PC-3 (cell line): ENCODE data around the gene CAPSL. TPM values are rescaled to one million over a fixed set of nuclear protein-coding genes. Genes with fewer than 3 reads are reported as not detected.
"Not testable (repeated sequence)": the region's sequence is repeated elsewhere in the genome, so short reads cannot be mapped to it uniquely, and the experiment has no call there.

Source experiments
- ATAC-seq: fragments of 200-7000 bp; cut with Tn5 transposase; 2 replicates; pipeline ENCODE4 v1.9.1; 2020; ENCODE audit warnings: mild to moderate bottlenecking, moderate library complexity
- BruUV-seq: library from RNA; stranded (reverse); fragments of 400-500 nt; replicated peaks from 2 replicates; lab custom pipeline; 2021; lab: Mats Ljungman, UMichigan
- CTCF ChIA-PET: fragments of 300-600 bp; sonication (Branson Sonifier 250); formaldehyde crosslinking; loops from one replicate; lab custom pipeline; 2022; ENCODE audit warnings: antibody characterized with exemption; lab: Charles Lee
- POLR2A ChIA-PET: fragments of 300-600 bp; sonication (Branson Sonifier 250); formaldehyde crosslinking; loops from one replicate; lab custom pipeline; 2022; ENCODE audit warnings: antibody characterized with exemption; ENCODE audit not compliant: unreplicated experiment; lab: Charles Lee
- DNase-seq: peaks from one replicate; pipeline ENCODE4 v3.0.0-alpha.2; 2015
- H2AFZ ChIP-seq: fragments of 300-600 bp; sonication (generic); 2 replicates; pipeline ENCODE4 v1.6.0; 2016; ENCODE audit warnings: antibody characterized with exemption, low read length
- H3F3A ChIP-seq: fragments of 300-600 bp; sonication (generic); one replicate; pipeline ENCODE4 v1.6.0; 2017; ENCODE audit warnings: antibody characterized with exemption, low read length, control low read depth, mild to moderate bottlenecking; ENCODE audit not compliant: unreplicated experiment
- H3K27ac ChIP-seq: fragments of 300-600 bp; sonication (generic); 2 replicates; pipeline ENCODE4 v1.5.1; 2016; ENCODE audit warnings: mild to moderate bottlenecking, low read length
- H3K27me3 ChIP-seq: fragments of 300-600 bp; sonication (generic); 2 replicates; pipeline ENCODE4 v1.6.1; 2016; ENCODE audit warnings: low read length, mixed read lengths
- H3K36me3 ChIP-seq: fragments of 300-600 bp; sonication (generic); 2 replicates; pipeline ENCODE4 v1.6.1; 2016; ENCODE audit warnings: low read depth, mixed run types, low read length, mixed read lengths
- H3K4me1 ChIP-seq: fragments of 300-600 bp; sonication (generic); 2 replicates; pipeline ENCODE4 v1.5.1; 2016; ENCODE audit warnings: low read length; ENCODE audit not compliant: insufficient read depth
- H3K4me2 ChIP-seq: fragments of 300-600 bp; sonication (generic); 2 replicates; pipeline ENCODE4 v1.6.0; 2016; ENCODE audit warnings: low read length
- H3K4me3 ChIP-seq: fragments of 300-600 bp; sonication (generic); 2 replicates; pipeline ENCODE4 v1.5.1; 2016; ENCODE audit warnings: mild to moderate bottlenecking, low read length, mixed read lengths
- H3K79me2 ChIP-seq: fragments of 300-600 bp; sonication (generic); 2 replicates; pipeline ENCODE4 v1.6.1; 2017; ENCODE audit warnings: low read length, mixed read lengths
- H3K9ac ChIP-seq: fragments of 300-600 bp; sonication (generic); 2 replicates; pipeline ENCODE4 v1.6.0; 2016; ENCODE audit warnings: mild to moderate bottlenecking, low read length
- H3K9me2 ChIP-seq: fragments of 300-600 bp; sonication (generic); replicated peaks from 2 replicates; pipeline ENCODE4 v1.6.1; 2016; ENCODE audit warnings: mixed run types, low read length, mixed read lengths
- H3K9me3 ChIP-seq: fragments of 300-600 bp; sonication (generic); 2 replicates; pipeline ENCODE4 v1.6.1; 2016; ENCODE audit warnings: low read length, mixed read lengths
- H4K20me1 ChIP-seq: fragments of 300-600 bp; sonication (generic); 2 replicates; pipeline ENCODE4 v1.6.1; 2016; ENCODE audit warnings: low read length, mixed read lengths
- EZH2 ChIP-seq: fragments of 300-600 bp; sonication (generic); IDR thresholded peaks from one replicate; pipeline ENCODE4 v1.6.1; 2017; ENCODE audit warnings: antibody characterized with exemption, mild to moderate bottlenecking, low read length; ENCODE audit not compliant: unreplicated experiment
- EZH2phosphoT487 ChIP-seq: fragments of 300-600 bp; sonication (generic); IDR thresholded peaks from 2 replicates; pipeline ENCODE4 v1.6.1; 2018; ENCODE audit warnings: mild to moderate bottlenecking, antibody characterized with exemption, low read length, borderline replicate concordance
- intact Hi-C: fragments of 100-400 bp; cut with micrococcal nuclease; formaldehyde crosslinking; loops from 2 replicates; pipeline ENCODE4 v1.9.0; 2023
- total RNA-seq: library from RNA; depleted of rRNA; stranded (reverse); fragments of >200 nt; gene quantifications from 2 replicates; pipeline ENCODE4 v1.2.3, GENCODE V29; 2014
- TF ChIP-seq, protein P1 (sequence below): fragments of 300-600 bp; sonication (generic); conservative IDR thresholded peaks from 2 replicates; pipeline ENCODE4 v1.5.1; 2017; ENCODE audit warnings: antibody characterized with exemption, low read depth, mild to moderate bottlenecking, low read length

Gene CAPSL
- total RNA-seq, 1 experiment from 2014 or later: 0.11 TPM

DNA sequence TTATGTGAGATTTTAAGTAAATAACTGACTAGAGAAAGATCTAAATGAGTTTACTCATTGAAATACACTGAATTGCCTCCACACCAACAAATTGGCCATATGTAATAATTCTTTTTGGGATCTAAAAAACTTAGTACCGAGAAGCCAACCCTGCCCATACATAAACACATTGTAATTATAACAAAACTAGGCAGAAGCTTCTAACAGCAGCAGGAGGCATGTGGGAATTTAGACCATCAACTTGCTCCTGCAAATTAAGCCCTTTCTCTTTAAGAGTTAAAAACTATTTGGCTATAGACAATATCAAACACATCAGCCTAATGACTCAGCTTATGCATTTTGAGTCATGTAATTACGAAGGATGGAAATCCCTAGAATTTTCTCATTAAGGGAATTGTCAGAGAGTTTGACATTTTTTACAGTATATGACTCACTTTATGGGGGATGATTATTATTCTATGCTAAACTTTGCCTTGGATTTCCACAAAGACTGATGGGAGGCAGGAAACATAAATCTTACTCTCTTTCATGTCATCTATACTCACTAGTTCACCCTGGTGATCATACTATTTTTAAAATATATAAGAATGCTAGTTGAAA is 80.7 kb downstream of the CAPSL start:
- H3K27me3 ChIP-seq: no peaks in the 10 kb centered on the region
- CTCF ChIA-PET: interaction anchor here (1.3 kb wide), 1 partner anchor 67 kb away, joined by 3 read pairs; no protein-coding TSS in a partner anchor
- H3F3A ChIP-seq: peaks cover 7% of the 10 kb centered on the region
- peak overlapping the region; percentile 68 for H3K9ac ChIP-seq
- H3K4me1 ChIP-seq: peaks cover 58% of the 10 kb centered on the region
- DNase-seq (peak; percentile 95), ATAC-seq (peak; percentile 70)
- H3K79me2 ChIP-seq: peaks cover 22% of the 10 kb centered on the region
- H3K27ac ChIP-seq: peak overlapping the region; percentile 91
- H3K36me3 ChIP-seq: 0 out of 2 replicates have a peak, but pooled peaks cover 11% of the 10 kb centered on the region
- no peaks in the 10 kb centered on the region for H4K20me1 ChIP-seq
- BruUV-seq: no TSS peak
- TF ChIP-seq, protein P1, sequence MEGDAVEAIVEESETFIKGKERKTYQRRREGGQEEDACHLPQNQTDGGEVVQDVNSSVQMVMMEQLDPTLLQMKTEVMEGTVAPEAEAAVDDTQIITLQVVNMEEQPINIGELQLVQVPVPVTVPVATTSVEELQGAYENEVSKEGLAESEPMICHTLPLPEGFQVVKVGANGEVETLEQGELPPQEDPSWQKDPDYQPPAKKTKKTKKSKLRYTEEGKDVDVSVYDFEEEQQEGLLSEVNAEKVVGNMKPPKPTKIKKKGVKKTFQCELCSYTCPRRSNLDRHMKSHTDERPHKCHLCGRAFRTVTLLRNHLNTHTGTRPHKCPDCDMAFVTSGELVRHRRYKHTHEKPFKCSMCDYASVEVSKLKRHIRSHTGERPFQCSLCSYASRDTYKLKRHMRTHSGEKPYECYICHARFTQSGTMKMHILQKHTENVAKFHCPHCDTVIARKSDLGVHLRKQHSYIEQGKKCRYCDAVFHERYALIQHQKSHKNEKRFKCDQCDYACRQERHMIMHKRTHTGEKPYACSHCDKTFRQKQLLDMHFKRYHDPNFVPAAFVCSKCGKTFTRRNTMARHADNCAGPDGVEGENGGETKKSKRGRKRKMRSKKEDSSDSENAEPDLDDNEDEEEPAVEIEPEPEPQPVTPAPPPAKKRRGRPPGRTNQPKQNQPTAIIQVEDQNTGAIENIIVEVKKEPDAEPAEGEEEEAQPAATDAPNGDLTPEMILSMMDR: no peak
- TF ChIP-seq EZH2phosphoT487 (no peak), EZH2 (no peak)
- no peaks in the 10 kb centered on the region for H3K9me2 ChIP-seq
- intact Hi-C loops: loop anchor here (1.0 to 5.0 kb wide), 7 partner anchors 62 to 240 kb away; partner anchors contain the start of gene SPEF2
- H3K4me3 ChIP-seq: peak overlapping the region; percentile 56
- no peaks in the 10 kb centered on the region for H3K9me3 ChIP-seq
- H3K4me2 ChIP-seq: peak overlapping the region; percentile 76
- POLR2A ChIA-PET: no interaction called here
- H2AFZ ChIP-seq: no peak overlapping the region

DNA sequence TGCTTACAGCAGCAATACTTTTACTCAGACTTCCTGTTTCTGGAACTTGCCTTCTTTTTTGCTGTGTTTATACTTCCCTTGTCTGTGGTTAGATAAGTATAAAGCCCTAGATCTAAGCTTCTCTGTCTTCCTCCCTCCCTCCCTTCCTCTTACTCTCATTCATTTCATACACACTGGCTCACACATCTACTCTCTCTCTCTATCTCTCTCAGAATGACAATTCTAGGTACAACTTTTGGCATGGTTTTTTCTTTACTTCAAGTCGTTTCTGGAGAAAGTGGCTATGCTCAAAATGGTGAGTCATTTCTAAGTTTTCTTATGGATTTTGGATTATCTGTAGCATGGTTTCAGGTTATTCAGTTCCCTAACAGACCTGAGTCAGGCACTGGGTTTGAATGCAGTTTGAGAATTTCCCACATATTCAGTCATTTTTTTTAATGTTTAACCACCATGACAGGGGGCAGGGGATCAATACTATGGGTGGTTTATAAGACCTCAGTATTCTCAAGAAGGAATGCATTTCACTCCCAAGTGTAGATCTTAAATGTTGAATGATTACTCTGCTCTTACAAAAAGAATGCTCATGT is 81.6 kb downstream of the CAPSL start, which contains the start of gene IL7R:
TSS of gene IL7R (plus strand) at position 127 of the 587 bp plus-strand sequence. CDS start at position 214, 87 bp downstream.
- BruUV-seq: TSS peak; percentile 81
- H3K4me2 ChIP-seq: peak within 1 kb of the TSS; percentile 76
- no peaks in the 10 kb centered on the region for H3K27me3 ChIP-seq
- peak within 1 kb of the TSS; percentile 46 for H2AFZ ChIP-seq
- ChIA-PET POLR2A (no interaction called here), CTCF (no interaction called here)
- no peaks in the 10 kb centered on the region for H3K9me2 ChIP-seq
- H3K36me3 ChIP-seq: 0 out of 2 replicates have a peak, but pooled peaks cover 8% of the 10 kb centered on the region
- peak within 1 kb of the TSS; percentile 64 for H3K9ac ChIP-seq
- no peaks in the 10 kb centered on the region for H4K20me1 ChIP-seq
- H3K4me1 ChIP-seq: peaks cover 65% of the 10 kb centered on the region
- peaks cover 7% of the 10 kb centered on the region for H3F3A ChIP-seq
- TF ChIP-seq, protein P1: no peak
- TF ChIP-seq EZH2 (no peak), EZH2phosphoT487 (no peak)
- no peaks in the 10 kb centered on the region for H3K9me3 ChIP-seq
- intact Hi-C loops: loop anchor here (1.0 to 5.0 kb wide), 5 partner anchors 67 to 240 kb away; partner anchors contain the start of gene SPEF2
- H3K27ac ChIP-seq: peak within 1 kb of the TSS; percentile 91
- H3K4me3 ChIP-seq: peak within 1 kb of the TSS; percentile 54
- peak; percentile 54 for DNase-seq
- ATAC-seq: peak; percentile 37
- peaks cover 22% of the 10 kb centered on the region for H3K79me2 ChIP-seq

DNA sequence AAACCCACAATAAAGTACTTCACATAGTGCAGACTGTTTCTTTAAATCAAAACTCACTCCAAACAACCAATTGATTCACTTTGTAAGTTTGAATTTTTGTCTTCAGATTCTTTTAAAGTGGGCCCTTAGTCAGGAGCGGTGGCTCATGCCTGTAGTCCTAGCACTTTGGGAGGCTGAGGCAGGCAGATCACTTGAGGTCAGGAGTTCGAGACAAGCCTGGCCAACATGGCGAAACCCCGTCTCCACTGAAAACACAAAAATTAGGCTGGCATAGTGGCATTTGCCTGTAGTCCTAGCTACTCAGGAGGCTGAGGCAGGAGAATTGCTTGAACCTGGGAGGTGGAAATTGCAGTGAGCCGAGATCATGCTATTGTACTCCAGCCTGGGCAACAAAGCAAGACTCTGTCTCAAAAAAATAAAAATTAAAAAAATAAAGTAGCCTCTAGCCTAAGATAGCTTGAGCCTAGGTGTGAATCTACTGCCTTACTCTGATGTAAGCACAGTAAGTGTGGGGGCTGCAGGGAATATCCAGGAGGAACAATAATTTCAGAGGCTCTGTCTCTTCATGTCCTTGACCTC is 82.1 kb downstream of the CAPSL start:
- peak overlapping the region; percentile 54; the same call in 1 of the 2 replicates for H3K4me3 ChIP-seq
- H3K36me3 ChIP-seq, DNase-seq, POLR2A ChIA-PET, ATAC-seq, H3K9me3 ChIP-seq, H3F3A ChIP-seq, H4K20me1 ChIP-seq, BruUV-seq, H3K9me2 ChIP-seq, H3K27me3 ChIP-seq: not testable (repeated sequence)
- peak overlapping the region; percentile 64 for H3K9ac ChIP-seq
- peak overlapping the region; percentile 91 for H3K27ac ChIP-seq
- H3K79me2 ChIP-seq: peaks cover 22% of the 10 kb centered on the region
- intact Hi-C loops: loop anchor here (2.0 to 5.0 kb wide), 4 partner anchors 114 to 239 kb away; partner anchors contain the start of gene SPEF2
- H3K4me1 ChIP-seq: peaks cover 65% of the 10 kb centered on the region
- peak overlapping the region; percentile 76 for H3K4me2 ChIP-seq
- H2AFZ ChIP-seq: peak overlapping the region; percentile 46; the same call in 1 of the 2 replicates
- CTCF ChIA-PET: interaction anchor here (0.7 kb wide), 1 partner anchor 117 kb away, joined by 3 read pairs; no protein-coding TSS in a partner anchor
